ENCODE results near the gene INHBE.

Gene INHBE

DNA sequence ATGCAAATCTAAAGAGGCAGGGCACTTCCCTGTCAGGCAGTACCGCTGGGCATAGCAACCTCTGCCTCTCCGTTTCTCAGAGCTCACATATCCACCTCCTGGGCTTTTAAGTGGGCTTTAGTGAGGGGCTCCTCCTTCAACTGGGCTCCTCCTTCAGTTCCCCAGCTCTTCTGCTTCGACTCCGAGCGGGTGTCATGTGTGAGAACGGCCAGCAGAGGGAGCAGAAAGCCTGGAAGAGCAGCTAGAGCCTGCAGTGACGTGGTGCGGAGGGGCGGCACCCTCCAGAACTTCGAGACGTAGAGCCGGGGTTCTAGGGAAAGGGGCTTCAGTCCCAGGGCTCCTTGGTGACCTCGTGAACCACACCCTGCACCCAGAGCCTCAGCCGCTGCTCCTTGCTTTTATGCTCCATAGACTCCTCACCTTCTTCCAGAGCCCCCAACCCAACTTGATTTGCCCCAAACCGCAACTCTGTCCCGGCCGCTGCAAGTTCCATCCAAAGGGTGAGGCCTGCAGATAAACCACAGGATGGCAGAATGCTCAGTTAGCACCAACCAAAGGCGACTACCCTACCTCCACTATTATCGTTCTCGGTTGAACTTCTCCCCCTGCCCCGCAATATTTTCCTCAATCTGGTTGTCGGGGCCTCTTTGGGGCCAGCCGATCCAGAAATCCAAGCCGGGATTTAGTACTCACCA lies 4.1 kb downstream of the INHBE start:
- H2AFZ ChIP-seq (ENCODE audit: low read length) = peak overlapping the region; percentile 98
- no peaks in the 10 kb centered on the region for H3K27me3 ChIP-seq (ENCODE audit: insufficient read depth, low read length, poor library complexity, severe bottlenecking)
- H3K4me2 ChIP-seq (ENCODE audit: low read depth, low read length, poor library complexity, severe bottlenecking) = peak overlapping the region; percentile 82
- H3K4me1 ChIP-seq (ENCODE audit: insufficient read depth, low read length, poor library complexity, severe bottlenecking) = peaks cover 28% of the 10 kb centered on the region
- H3K9me2 ChIP-seq (replicated peaks; ENCODE audit: low read depth, low read length) = no peaks in the 10 kb centered on the region
- H3K4me3 ChIP-seq (ENCODE audit: low read length, poor library complexity, severe bottlenecking) = peak overlapping the region; percentile 78
- H3F3A ChIP-seq (ENCODE audit: low read depth) = peaks cover 2% of the 10 kb centered on the region; the same call in 1 of the 2 replicates
- TF ChIP-seq, protein P1, sequence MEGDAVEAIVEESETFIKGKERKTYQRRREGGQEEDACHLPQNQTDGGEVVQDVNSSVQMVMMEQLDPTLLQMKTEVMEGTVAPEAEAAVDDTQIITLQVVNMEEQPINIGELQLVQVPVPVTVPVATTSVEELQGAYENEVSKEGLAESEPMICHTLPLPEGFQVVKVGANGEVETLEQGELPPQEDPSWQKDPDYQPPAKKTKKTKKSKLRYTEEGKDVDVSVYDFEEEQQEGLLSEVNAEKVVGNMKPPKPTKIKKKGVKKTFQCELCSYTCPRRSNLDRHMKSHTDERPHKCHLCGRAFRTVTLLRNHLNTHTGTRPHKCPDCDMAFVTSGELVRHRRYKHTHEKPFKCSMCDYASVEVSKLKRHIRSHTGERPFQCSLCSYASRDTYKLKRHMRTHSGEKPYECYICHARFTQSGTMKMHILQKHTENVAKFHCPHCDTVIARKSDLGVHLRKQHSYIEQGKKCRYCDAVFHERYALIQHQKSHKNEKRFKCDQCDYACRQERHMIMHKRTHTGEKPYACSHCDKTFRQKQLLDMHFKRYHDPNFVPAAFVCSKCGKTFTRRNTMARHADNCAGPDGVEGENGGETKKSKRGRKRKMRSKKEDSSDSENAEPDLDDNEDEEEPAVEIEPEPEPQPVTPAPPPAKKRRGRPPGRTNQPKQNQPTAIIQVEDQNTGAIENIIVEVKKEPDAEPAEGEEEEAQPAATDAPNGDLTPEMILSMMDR (conservative IDR thresholded peaks at IDR 0.05; ENCODE audit: low read length) = peak; percentile 88
- TF ChIP-seq EZH2phosphoT487 (IDR thresholded peaks at IDR 0.05; ENCODE audit: borderline replicate concordance) = no peak
- H3K79me2 ChIP-seq (ENCODE audit: insufficient read depth, low read length) = no peaks in the 10 kb centered on the region
- no peaks in the 10 kb centered on the region for H3K9me3 ChIP-seq (ENCODE audit: insufficient read depth, low read depth, low read length)
- no peaks in the 10 kb centered on the region for H3K36me3 ChIP-seq (ENCODE audit: insufficient read depth, low read length)
- H4K20me1 ChIP-seq (ENCODE audit: insufficient read depth, low read length, poor library complexity, severe bottlenecking) = no peaks in the 10 kb centered on the region
- H3K9ac ChIP-seq (ENCODE audit: low read depth, low read length, poor library complexity, severe bottlenecking) = peak overlapping the region; percentile 90

DNA sequence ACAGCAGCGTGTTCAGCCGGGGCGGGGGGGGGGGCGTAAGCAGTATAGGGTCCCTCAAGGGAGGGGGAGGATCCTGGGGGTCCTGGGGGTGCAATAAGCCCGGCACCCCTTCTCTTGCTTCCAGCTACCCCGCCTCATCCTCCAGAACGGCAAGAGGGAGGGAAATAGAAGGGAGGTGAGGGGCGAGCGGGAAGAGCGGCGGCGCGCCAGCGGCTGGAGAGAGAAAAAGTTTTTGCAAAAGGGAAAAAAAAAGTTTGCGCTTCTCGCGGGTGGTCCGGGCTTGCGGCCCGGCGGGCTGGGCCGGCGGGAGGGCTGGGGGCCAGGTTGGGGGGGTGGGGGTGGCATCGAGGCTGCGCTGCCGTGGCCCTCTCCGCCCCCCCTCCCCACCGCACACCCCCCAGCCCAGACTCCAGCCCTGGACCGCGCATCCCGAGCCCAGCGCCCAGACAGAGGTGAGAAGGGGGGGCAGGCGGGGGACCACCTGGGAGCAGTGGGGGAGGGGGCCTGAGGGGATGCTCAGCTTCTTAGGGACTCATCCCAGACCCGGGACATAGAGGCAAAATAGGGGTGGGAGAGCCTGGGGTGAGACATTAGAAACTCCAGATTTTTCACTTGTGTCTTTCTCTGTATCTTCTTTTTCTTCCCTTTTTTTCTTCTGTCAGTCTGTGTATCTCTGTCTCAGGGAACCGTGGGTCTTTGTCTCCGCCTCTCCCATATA lies 4.8 kb downstream of the INHBE start, which contains the start of gene GLI1:
Gene GLI1, plus strand, starts transcription at position 36 of the 718 bp plus-strand sequence. CDS start 3,907 bp downstream, outside the sequence.
- H3K9me2 ChIP-seq (replicated peaks; ENCODE audit: low read depth, low read length) = no peaks in the 10 kb centered on the region
- H3K4me1 ChIP-seq (ENCODE audit: insufficient read depth, low read length, poor library complexity, severe bottlenecking) = peaks cover 28% of the 10 kb centered on the region
- H3K27me3 ChIP-seq (ENCODE audit: insufficient read depth, low read length, poor library complexity, severe bottlenecking) = no peaks in the 10 kb centered on the region
- peak within 1 kb of the TSS; percentile 98 for H2AFZ ChIP-seq (ENCODE audit: low read length)
- no peaks in the 10 kb centered on the region for H3K79me2 ChIP-seq (ENCODE audit: insufficient read depth, low read length)
- H3K36me3 ChIP-seq (ENCODE audit: insufficient read depth, low read length) = no peaks in the 10 kb centered on the region
- H3K4me3 ChIP-seq (ENCODE audit: low read length, poor library complexity, severe bottlenecking) = peak within 1 kb of the TSS; percentile 78
- TF ChIP-seq, protein P1 (conservative IDR thresholded peaks at IDR 0.05; ENCODE audit: low read length) = no peak
- no peak for TF ChIP-seq EZH2phosphoT487 (IDR thresholded peaks at IDR 0.05; ENCODE audit: borderline replicate concordance)
- peak within 1 kb of the TSS; percentile 82 for H3K4me2 ChIP-seq (ENCODE audit: low read depth, low read length, poor library complexity, severe bottlenecking)
- peaks cover 2% of the 10 kb centered on the region; the same call in 1 of the 2 replicates for H3F3A ChIP-seq (ENCODE audit: low read depth)
- peak within 1 kb of the TSS; percentile 90 for H3K9ac ChIP-seq (ENCODE audit: low read depth, low read length, poor library complexity, severe bottlenecking)
- H4K20me1 ChIP-seq (ENCODE audit: insufficient read depth, low read length, poor library complexity, severe bottlenecking) = no peaks in the 10 kb centered on the region
- no peaks in the 10 kb centered on the region for H3K9me3 ChIP-seq (ENCODE audit: insufficient read depth, low read depth, low read length)

DNA sequence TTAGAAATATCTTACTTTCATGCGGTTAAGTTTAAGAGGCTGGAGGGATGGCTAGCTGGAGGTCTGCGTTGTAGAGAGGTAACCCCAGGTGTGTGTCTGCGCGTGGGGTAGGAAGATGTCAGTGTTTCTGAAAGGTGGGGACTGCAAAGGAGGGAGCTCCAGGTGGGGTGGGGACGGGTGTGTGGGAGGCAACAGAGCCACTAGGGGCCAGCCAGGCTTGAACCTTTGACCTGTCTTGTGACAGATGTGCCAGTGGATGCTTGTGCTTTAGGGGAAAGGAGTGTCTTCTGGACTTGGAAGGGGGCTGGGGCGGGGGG lies 5.3 kb downstream of the INHBE start:
- TF ChIP-seq, protein P1 (conservative IDR thresholded peaks at IDR 0.05; ENCODE audit: low read length) = no peak
- no peak for TF ChIP-seq EZH2phosphoT487 (IDR thresholded peaks at IDR 0.05; ENCODE audit: borderline replicate concordance)
- H3F3A ChIP-seq (ENCODE audit: low read depth) = peaks cover 2% of the 10 kb centered on the region; the same call in 1 of the 2 replicates
- no peaks in the 10 kb centered on the region for H3K9me3 ChIP-seq (ENCODE audit: insufficient read depth, low read depth, low read length)
- H2AFZ ChIP-seq (ENCODE audit: low read length) = no peak overlapping the region
- peak overlapping the region; percentile 78 for H3K4me3 ChIP-seq (ENCODE audit: low read length, poor library complexity, severe bottlenecking)
- no peaks in the 10 kb centered on the region for H4K20me1 ChIP-seq (ENCODE audit: insufficient read depth, low read length, poor library complexity, severe bottlenecking)
- peaks cover 28% of the 10 kb centered on the region for H3K4me1 ChIP-seq (ENCODE audit: insufficient read depth, low read length, poor library complexity, severe bottlenecking)
- H3K9ac ChIP-seq (ENCODE audit: low read depth, low read length, poor library complexity, severe bottlenecking) = peak overlapping the region; percentile 90
- H3K9me2 ChIP-seq (replicated peaks; ENCODE audit: low read depth, low read length) = no peaks in the 10 kb centered on the region
- H3K27me3 ChIP-seq (ENCODE audit: insufficient read depth, low read length, poor library complexity, severe bottlenecking) = no peaks in the 10 kb centered on the region
- H3K4me2 ChIP-seq (ENCODE audit: low read depth, low read length, poor library complexity, severe bottlenecking) = peak overlapping the region; percentile 82
- no peaks in the 10 kb centered on the region for H3K36me3 ChIP-seq (ENCODE audit: insufficient read depth, low read length)
- H3K79me2 ChIP-seq (ENCODE audit: insufficient read depth, low read length) = no peaks in the 10 kb centered on the region
